ENCODE data around the gene IL7R.

GRCh38 chr5:35835796-35836742, 20.6 kb upstream of the IL7R start:
- TF ChIP-seq POLR2A (IDR thresholded peaks at IDR 0.05) (no peak), CTCF (IDR thresholded peaks at IDR 0.05) (no peak), EP300 (IDR thresholded peaks at IDR 0.05) (no peak)

All from ovary (tissue), 3 donors.